ENCODE measurements around the gene WDR64. TPM values are rescaled to one million over a fixed set of nuclear protein-coding genes. Genes with fewer than 3 reads are reported as not detected.
"Not testable (repeated sequence)": the region's sequence is repeated elsewhere in the genome, so short reads cannot be mapped to it uniquely, and the experiment has no call there.

Gene WDR64
- total RNA-seq, 1 experiment from 2014 or later, result not detected

GRCh38 chr1:241800640-241801039 lies 148.6 kb downstream of the WDR64 start:
- Histone ChIP-seq H3K4me3 (ENCODE audit: low read length) (no peak overlapping the region), H3K9me3 (ENCODE audit: low read length) (no peaks in the 10 kb centered on the region), H3K4me2 (ENCODE audit: low read length) (no peak overlapping the region), H4K20me1 (ENCODE audit: low read length) (no peaks in the 10 kb centered on the region), H2AFZ (ENCODE audit: low read length) (no peak overlapping the region), H3K4me1 (ENCODE audit: insufficient read depth, low read length) (peaks cover 11% of the 10 kb centered on the region), H3K27ac (ENCODE audit: low read length) (no peak overlapping the region), H3K9me2 (replicated peaks; ENCODE audit: low read length) (no peaks in the 10 kb centered on the region), H3F3A (ENCODE audit: low read length, unreplicated experiment) (no peaks in the 10 kb centered on the region), H3K27me3 (ENCODE audit: low read length) (no peaks in the 10 kb centered on the region), H3K9ac (ENCODE audit: low read length) (no peak overlapping the region), H3K36me3 (ENCODE audit: low read depth, low read length) (no peaks in the 10 kb centered on the region), H3K79me2 (ENCODE audit: low read length) (no peaks in the 10 kb centered on the region)
- DNase-seq (no peak), ATAC-seq (no peak)
- ChIA-PET POLR2A (ENCODE audit: unreplicated experiment) (no interaction called here), CTCF (no interaction called here)
- no TSS peak for BruUV-seq (replicated peaks)
- TF ChIP-seq EZH2 (IDR thresholded peaks at IDR 0.05; ENCODE audit: low read length, unreplicated experiment) (no peak), CTCF (conservative IDR thresholded peaks at IDR 0.05; ENCODE audit: low read depth, low read length) (no peak), EZH2phosphoT487 (IDR thresholded peaks at IDR 0.05; ENCODE audit: borderline replicate concordance, low read length) (no peak)
- intact Hi-C loops (cut with micrococcal nuclease), result no loop called here

GRCh38 chr1:241802863-241803262 lies 150.8 kb downstream of the WDR64 start:
- Histone ChIP-seq H3K4me3 (ENCODE audit: low read length) (no peak overlapping the region), H3K27ac (ENCODE audit: low read length) (no peak overlapping the region), H3K9me2 (replicated peaks; ENCODE audit: low read length) (no peaks in the 10 kb centered on the region), H4K20me1 (ENCODE audit: low read length) (no peaks in the 10 kb centered on the region), H3K4me1 (ENCODE audit: insufficient read depth, low read length) (peaks cover 23% of the 10 kb centered on the region), H3K36me3 (ENCODE audit: low read depth, low read length) (no peaks in the 10 kb centered on the region), H3K4me2 (ENCODE audit: low read length) (no peak overlapping the region), H2AFZ (ENCODE audit: low read length) (no peak overlapping the region), H3K9me3 (ENCODE audit: low read length) (no peaks in the 10 kb centered on the region), H3K79me2 (ENCODE audit: low read length) (no peaks in the 10 kb centered on the region), H3K9ac (ENCODE audit: low read length) (no peak overlapping the region), H3F3A (ENCODE audit: low read length, unreplicated experiment) (no peaks in the 10 kb centered on the region), H3K27me3 (ENCODE audit: low read length) (no peaks in the 10 kb centered on the region)
- intact Hi-C loops (cut with micrococcal nuclease), result no loop called here
- no TSS peak for BruUV-seq (replicated peaks)
- ATAC-seq (peak; percentile 59), DNase-seq (peak; percentile 85)
- ChIA-PET CTCF (no interaction called here), POLR2A (ENCODE audit: unreplicated experiment) (no interaction called here)
- no peak for TF ChIP-seq EZH2phosphoT487 (IDR thresholded peaks at IDR 0.05; ENCODE audit: borderline replicate concordance, low read length)
- TF ChIP-seq CTCF (conservative IDR thresholded peaks at IDR 0.05; ENCODE audit: low read depth, low read length), result peak; percentile 45

DNA sequence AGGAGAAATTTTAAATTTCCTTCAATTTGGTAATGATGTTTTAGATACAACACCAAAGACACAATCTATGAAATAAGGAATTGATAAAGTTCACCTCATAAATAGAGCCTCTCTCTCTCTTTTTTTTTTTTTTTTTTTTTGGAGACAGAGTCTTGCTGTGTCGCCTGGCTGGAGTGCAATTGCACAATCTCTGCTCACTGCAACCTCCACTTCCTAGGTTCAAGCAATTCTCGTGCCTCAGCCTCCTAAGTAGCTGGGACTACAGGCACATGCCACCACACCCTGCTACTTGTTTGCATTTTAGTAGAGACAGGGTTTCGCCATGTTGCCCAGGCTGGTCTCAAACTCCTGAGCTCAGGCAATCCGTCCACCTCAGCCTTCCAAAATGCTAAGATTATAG lies 152.6 kb downstream of the WDR64 start:
- H3K4me1 ChIP-seq (ENCODE audit: insufficient read depth, low read length), result peaks cover 23% of the 10 kb centered on the region
- H3K9me3 ChIP-seq (ENCODE audit: low read length); H3K27ac ChIP-seq (ENCODE audit: low read length); POLR2A ChIA-PET (ENCODE audit: unreplicated experiment); H3K9ac ChIP-seq (ENCODE audit: low read length); ATAC-seq; H3K79me2 ChIP-seq (ENCODE audit: low read length); intact Hi-C loops (cut with micrococcal nuclease); CTCF ChIA-PET; H3K4me2 ChIP-seq (ENCODE audit: low read length); H4K20me1 ChIP-seq (ENCODE audit: low read length); H3K9me2 ChIP-seq (replicated peaks; ENCODE audit: low read length); H3F3A ChIP-seq (ENCODE audit: low read length, unreplicated experiment); DNase-seq; BruUV-seq (replicated peaks); H3K27me3 ChIP-seq (ENCODE audit: low read length); H3K4me3 ChIP-seq (ENCODE audit: low read length); H2AFZ ChIP-seq (ENCODE audit: low read length); H3K36me3 ChIP-seq (ENCODE audit: low read depth, low read length): not testable (repeated sequence)
